Erythroblast (primary cell): ENCODE results near the gene FOXD4L1.
"Not testable (repeated sequence)": the region's sequence is repeated elsewhere in the genome, so short reads cannot be mapped to it uniquely, and the experiment has no call there.

Experiments
- GATA1 ChIP-seq: IDR thresholded peaks from 2 replicates; pipeline ENCODE4 v1.6.1; 2011; ENCODE audit warnings: low read depth, mild to moderate bottlenecking, control low read depth, low read length, moderate library complexity
- POLR2A ChIP-seq: IDR thresholded peaks from 2 replicates; pipeline ENCODE4 v1.6.1; 2011; ENCODE audit warnings: mild to moderate bottlenecking, low read length

DNA sequence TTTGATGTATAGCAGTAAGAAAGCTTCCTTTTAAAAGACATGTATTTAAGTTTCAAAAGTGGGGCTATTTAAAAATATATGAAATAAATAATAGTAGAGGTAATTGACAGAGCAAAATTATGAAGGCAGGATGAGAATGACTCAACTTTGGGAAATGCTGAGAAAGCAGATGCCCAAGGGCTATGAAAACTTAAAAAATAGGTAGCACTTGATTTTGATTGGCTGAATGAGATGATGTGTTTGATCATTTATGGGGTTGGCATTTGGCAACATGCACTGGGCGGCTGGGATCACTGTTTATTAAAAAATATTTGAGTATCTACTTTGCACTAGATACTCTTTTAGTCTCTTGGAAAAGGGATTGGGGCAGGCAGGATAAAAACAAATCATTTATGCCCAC is 26.5 kb downstream of the FOXD4L1 start:
- TF ChIP-seq POLR2A, GATA1: not testable (repeated sequence)
